ENCODE data around the gene MTMR4. TPM values are rescaled to one million over a fixed set of nuclear protein-coding genes. Genes with fewer than 3 reads are reported as not detected.

MTMR4 gene
- total RNA-seq, 1 donor from 2014 or later, result 73.1 TPM

DNA sequence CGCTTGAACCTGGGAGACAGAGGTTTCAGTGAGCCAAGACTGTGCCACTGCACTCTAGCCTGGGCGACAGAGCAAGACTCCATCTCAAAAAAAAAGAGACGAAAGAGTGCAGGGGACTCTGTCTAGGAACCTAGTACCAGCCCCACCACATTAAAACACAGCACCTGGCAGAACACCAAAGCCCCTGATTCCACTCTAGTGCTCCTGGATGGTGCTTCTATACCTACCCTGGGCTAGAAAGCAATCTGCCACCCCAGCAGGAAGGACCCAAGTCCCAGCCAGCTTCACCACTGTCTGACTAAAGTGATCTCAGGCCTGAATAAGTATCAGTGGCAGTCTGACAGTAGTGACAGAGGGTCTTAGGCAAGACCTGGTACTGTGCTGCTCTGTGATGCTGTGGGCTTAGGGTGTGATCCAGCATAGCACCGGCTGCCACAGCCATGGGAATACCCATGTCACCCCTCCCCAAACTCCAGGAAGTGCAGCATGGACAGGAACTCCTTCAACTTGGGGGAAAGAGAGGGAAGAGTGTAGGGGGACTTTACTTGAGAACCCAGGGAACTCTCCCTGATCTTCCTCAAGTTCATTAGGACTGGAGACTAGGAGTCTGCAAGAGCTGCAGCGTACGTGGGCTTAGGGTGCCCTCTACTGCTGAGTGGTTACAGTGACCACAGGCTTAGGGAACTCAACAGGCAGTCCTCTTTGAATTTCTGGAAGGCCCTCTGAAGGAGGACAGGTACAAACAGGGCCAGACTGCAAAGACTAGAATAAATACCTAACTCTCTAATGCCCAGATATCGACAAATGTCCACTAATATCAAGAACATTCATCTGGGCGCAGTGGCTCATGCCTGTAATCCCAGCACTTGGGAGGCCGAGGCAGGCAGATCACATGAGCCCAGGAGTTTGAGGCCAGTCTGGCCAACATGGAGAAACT lies 67.1 kb downstream of the MTMR4 start:
- TF ChIP-seq, protein P1, sequence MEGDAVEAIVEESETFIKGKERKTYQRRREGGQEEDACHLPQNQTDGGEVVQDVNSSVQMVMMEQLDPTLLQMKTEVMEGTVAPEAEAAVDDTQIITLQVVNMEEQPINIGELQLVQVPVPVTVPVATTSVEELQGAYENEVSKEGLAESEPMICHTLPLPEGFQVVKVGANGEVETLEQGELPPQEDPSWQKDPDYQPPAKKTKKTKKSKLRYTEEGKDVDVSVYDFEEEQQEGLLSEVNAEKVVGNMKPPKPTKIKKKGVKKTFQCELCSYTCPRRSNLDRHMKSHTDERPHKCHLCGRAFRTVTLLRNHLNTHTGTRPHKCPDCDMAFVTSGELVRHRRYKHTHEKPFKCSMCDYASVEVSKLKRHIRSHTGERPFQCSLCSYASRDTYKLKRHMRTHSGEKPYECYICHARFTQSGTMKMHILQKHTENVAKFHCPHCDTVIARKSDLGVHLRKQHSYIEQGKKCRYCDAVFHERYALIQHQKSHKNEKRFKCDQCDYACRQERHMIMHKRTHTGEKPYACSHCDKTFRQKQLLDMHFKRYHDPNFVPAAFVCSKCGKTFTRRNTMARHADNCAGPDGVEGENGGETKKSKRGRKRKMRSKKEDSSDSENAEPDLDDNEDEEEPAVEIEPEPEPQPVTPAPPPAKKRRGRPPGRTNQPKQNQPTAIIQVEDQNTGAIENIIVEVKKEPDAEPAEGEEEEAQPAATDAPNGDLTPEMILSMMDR (conservative IDR thresholded peaks at IDR 0.05; ENCODE audit: low read depth, low read length), result peak; percentile 97
- H3K4me3 ChIP-seq (ENCODE audit: low read depth, low read length), result no peak overlapping the region
- peak; percentile 29 for DNase-seq (ENCODE audit: low read depth)

GRCh38 chr17:58446086-58446485 lies 68.4 kb downstream of the MTMR4 start:
- TF ChIP-seq, protein P1 (conservative IDR thresholded peaks at IDR 0.05; ENCODE audit: low read depth, low read length), result no peak
- no peak overlapping the region for H3K4me3 ChIP-seq (ENCODE audit: low read depth, low read length)
- DNase-seq (ENCODE audit: low read depth), result no peak

Other genes with a start within 250 kb of the MTMR4 start
- not detected in 2 replicates for gene MPO, start 233.7 kb downstream of the MTMR4 start, total RNA-seq
- 0.87 and 3.5 TPM in 2 replicates for gene TSPOAP1, start 185.8 kb downstream of the MTMR4 start, total RNA-seq
- 43.8 and 47.6 TPM in 2 replicates for gene SUPT4H1, start 162.4 kb downstream of the MTMR4 start, total RNA-seq
- 0.22 and 1.7 TPM in 2 replicates for gene RNF43, start 97.1 kb downstream of the MTMR4 start, total RNA-seq
- gene HSF5, start 26.2 kb downstream of the MTMR4 start, total RNA-seq, result 0.22 and 0.29 TPM in 2 replicates
- gene TEX14, start 177.4 kb upstream of the MTMR4 start, total RNA-seq, result 0.06 TPM in 1 of 2 replicates, not detected in the other
- gene RAD51C, start 178.0 kb upstream of the MTMR4 start, total RNA-seq, result 63.4 and 73.6 TPM in 2 replicates
- 0.43 and 1.7 TPM in 2 replicates for gene PPM1E, start 241.2 kb upstream of the MTMR4 start, total RNA-seq

Data from epithelial cell of proximal tubule (primary cell).